ENCODE data around the gene G6PC3. TPM values are rescaled to one million over a fixed set of nuclear protein-coding genes. Genes with fewer than 3 reads are reported as not detected.

The G6PC3 gene
- total and polyA plus RNA-seq, 2 of the 4 experiments (the other 2 are of a cell fraction), result 20.4 to 107 TPM

DNA sequence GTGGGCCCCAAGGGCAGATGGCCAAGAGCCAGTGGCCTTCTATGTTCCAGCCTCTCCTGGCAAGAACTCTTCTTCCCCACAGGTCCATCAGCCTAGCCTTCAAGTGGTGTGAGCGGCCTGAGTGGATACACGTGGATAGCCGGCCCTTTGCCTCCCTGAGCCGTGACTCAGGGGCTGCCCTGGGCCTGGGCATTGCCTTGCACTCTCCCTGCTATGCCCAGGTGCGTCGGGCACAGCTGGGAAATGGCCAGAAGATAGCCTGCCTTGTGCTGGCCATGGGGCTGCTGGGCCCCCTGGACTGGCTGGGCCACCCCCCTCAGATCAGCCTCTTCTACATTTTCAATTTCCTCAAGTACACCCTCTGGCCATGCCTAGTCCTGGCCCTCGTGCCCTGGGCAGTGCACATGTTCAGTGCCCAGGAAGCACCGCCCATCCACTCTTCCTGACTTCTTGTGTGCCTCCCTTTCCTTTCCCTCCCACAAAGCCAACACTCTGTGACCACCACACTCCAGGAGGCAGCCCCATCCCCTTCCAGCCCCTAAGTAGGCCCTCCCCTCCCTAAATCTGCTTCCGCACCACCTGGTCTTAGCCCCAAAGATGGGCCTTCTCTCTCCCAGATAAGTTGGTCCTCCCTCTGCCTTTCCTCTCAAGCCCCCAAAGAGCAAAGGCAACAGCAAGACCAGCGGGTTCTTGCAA is 5.2 kb downstream of the G6PC3 start:
- H2BK20ac ChIP-seq (ENCODE audit: low read depth, low read length), result no peak overlapping the region
- H3K4me2 ChIP-seq (ENCODE audit: low read depth, low read length), result no peak overlapping the region
- H2BK5ac ChIP-seq (ENCODE audit: low read depth, low read length, poor library complexity, severe bottlenecking), result no peak overlapping the region
- 96% methylated on average over 4 of the region's 10 CpGs; no CpG with 5 or more reads in 1 of the 2 experiments for WGBS, 2 experiments (ENCODE audit: extremely low coverage in 2 of 2, insufficient read length in 1 of 2)
- H2AK9ac ChIP-seq (replicated peaks; ENCODE audit: low read depth, low read length, poor library complexity), result no peak overlapping the region
- no peak for DNase-seq
- H3K36me3 ChIP-seq (ENCODE audit: control insufficient read depth, insufficient read depth, low read length), result peaks cover 46% of the 10 kb centered on the region
- H4K20me1 ChIP-seq (ENCODE audit: insufficient read depth, low read length), result 0 out of 2 replicates have a peak, but pooled peaks cover 5% of the 10 kb centered on the region
- H3K4me3 ChIP-seq (ENCODE audit: insufficient read depth, low read depth, low read length), result no peak overlapping the region
- no peak overlapping the region for H2BK120ac ChIP-seq (ENCODE audit: low read depth, low read length)
- ATAC-seq (ENCODE audit: low read depth), result no peak
- H3K4ac ChIP-seq (ENCODE audit: low read depth, low read length), result no peak overlapping the region; the same call in 1 of the 2 replicates
- H2AFZ ChIP-seq (replicated peaks; ENCODE audit: low read length, poor library complexity), result no peak overlapping the region
- POLR2A ChIA-PET (ENCODE audit: unreplicated experiment), result no interaction called here
- no peak overlapping the region for H3K14ac ChIP-seq (replicated peaks; ENCODE audit: low read depth, low read length)
- CTCF ChIA-PET, result no interaction called here
- H2BK15ac ChIP-seq (ENCODE audit: low read depth, low read length), result no peak overlapping the region
- in situ Hi-C loops (cut with MboI; ENCODE audit: low sequenced_read_pairs), result no loop called here
- no peak overlapping the region for H4K8ac ChIP-seq (ENCODE audit: low read depth in 2 of 2, low read length in 2 of 2)
- H3K27ac ChIP-seq (ENCODE audit: insufficient read depth, low read length), result peak overlapping the region; percentile 87; the same call in 1 of the 2 replicates
- no peak overlapping the region for H4K5ac ChIP-seq (ENCODE audit: low read depth, low read length)
- H3K9ac ChIP-seq (ENCODE audit: low read depth, low read length), result no peak overlapping the region
- peaks cover 21% of the 10 kb centered on the region for H3K4me1 ChIP-seq (ENCODE audit: control insufficient read depth, insufficient read depth, low read length)
- no peaks in the 10 kb centered on the region for H3K9me3 ChIP-seq (ENCODE audit: control insufficient read depth, insufficient read depth, low read length)
- H3K18ac ChIP-seq (ENCODE audit: low read depth, low read length), result no peak overlapping the region
- peaks cover 3% of the 10 kb centered on the region; the same call in 1 of the 2 replicates for H3K9me1 ChIP-seq (ENCODE audit: insufficient read depth, low read length)
- H3K56ac ChIP-seq (ENCODE audit: extremely low read depth, insufficient read depth, low read length), result no peak overlapping the region
- BruUV-seq (replicated peaks), result no TSS peak
- no peak for TF ChIP-seq FOS (IDR thresholded peaks at IDR 0.05; ENCODE audit: low read depth, low read length)
- no peak for TF ChIP-seq CHD1 (IDR thresholded peaks at IDR 0.05; ENCODE audit: low read depth, low read length)
- no peak for TF ChIP-seq POLR2A (IDR thresholded peaks at IDR 0.05; ENCODE audit: low read depth, low read length)
- no peak for TF ChIP-seq USF2 (IDR thresholded peaks at IDR 0.05; ENCODE audit: low read depth, low read length)
- no peak for TF ChIP-seq CEBPB (IDR thresholded peaks at IDR 0.05; ENCODE audit: low read depth, low read length)
- no peak for TF ChIP-seq SMC3 (IDR thresholded peaks at IDR 0.05; ENCODE audit: low read depth, low read length)
- TF ChIP-seq CTCF (conservative IDR thresholded peaks at IDR 0.05; ENCODE audit: low read depth, low read length), result no peak
- TF ChIP-seq MAFK (IDR thresholded peaks at IDR 0.05; ENCODE audit: low read depth, low read length), result no peak
- TF ChIP-seq MXI1 (IDR thresholded peaks at IDR 0.05; ENCODE audit: borderline replicate concordance, low read depth, low read length), result no peak
- no peak for TF ChIP-seq MAZ (IDR thresholded peaks at IDR 0.05; ENCODE audit: borderline replicate concordance, low read depth, low read length)
- TF ChIP-seq RFX5 (IDR thresholded peaks at IDR 0.05; ENCODE audit: low read depth, low read length), result no peak
- TF ChIP-seq RAD21 (IDR thresholded peaks at IDR 0.05; ENCODE audit: low read length), result no peak
- TF ChIP-seq RCOR1 (IDR thresholded peaks at IDR 0.05; ENCODE audit: insufficient replicate concordance, low read length), result no peak
- TF ChIP-seq, protein P1, sequence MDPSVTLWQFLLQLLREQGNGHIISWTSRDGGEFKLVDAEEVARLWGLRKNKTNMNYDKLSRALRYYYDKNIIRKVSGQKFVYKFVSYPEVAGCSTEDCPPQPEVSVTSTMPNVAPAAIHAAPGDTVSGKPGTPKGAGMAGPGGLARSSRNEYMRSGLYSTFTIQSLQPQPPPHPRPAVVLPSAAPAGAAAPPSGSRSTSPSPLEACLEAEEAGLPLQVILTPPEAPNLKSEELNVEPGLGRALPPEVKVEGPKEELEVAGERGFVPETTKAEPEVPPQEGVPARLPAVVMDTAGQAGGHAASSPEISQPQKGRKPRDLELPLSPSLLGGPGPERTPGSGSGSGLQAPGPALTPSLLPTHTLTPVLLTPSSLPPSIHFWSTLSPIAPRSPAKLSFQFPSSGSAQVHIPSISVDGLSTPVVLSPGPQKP (IDR thresholded peaks at IDR 0.05; ENCODE audit: borderline replicate concordance, low read depth, low read length), result no peak
- no peak for TF ChIP-seq NFE2L2 (IDR thresholded peaks at IDR 0.05; ENCODE audit: low read depth, low read length)
- no peak for TF ChIP-seq BHLHE40 (IDR thresholded peaks at IDR 0.05; ENCODE audit: low read depth, low read length)
- dilution Hi-C loops (cut with HindIII; ENCODE audit: low sequenced_read_pairs, unreplicated experiment), result no loop called here
- peaks cover 16 to 74% of the 10 kb centered on the region in 2 experiments for H3K79me1 ChIP-seq (ENCODE audit: low read depth in 1 of 2, low read length in 2 of 2)
- no peak overlapping the region; the same call in 1 of the 2 replicates for H2AK5ac ChIP-seq (ENCODE audit: low read depth, low read length)
- intact Hi-C loops (cut with micrococcal nuclease), result no loop called here
- no peaks in the 10 kb centered on the region for H3K27me3 ChIP-seq (ENCODE audit: control insufficient read depth, insufficient read depth, low read length)
- no peak overlapping the region for H3K23ac ChIP-seq (ENCODE audit: low read depth, low read length)
- H4K91ac ChIP-seq (ENCODE audit: insufficient read depth, low read depth, low read length), result no peak overlapping the region

Measured in IMR-90 (cell line).